Neural crest cell (in vitro differentiated cells): ENCODE data around the gene GMPS. TPM values are rescaled to one million over a fixed set of nuclear protein-coding genes. Genes with fewer than 3 reads are reported as not detected.

Experiments
- DNase-seq: peaks from one replicate; pipeline ENCODE4 v3.0.0; 2021; ENCODE audit warnings: low read depth, mixed read lengths, low spot score
- H3K27ac Mint-ChIP-seq: one replicate; pipeline ENCODE4 v1.8.0; 2021; ENCODE audit warnings: mild to moderate bottlenecking, mixed read lengths; ENCODE audit not compliant: unreplicated experiment
- H3K27me3 Mint-ChIP-seq: 2 replicates; pipeline ENCODE4 v1.8.0; 2021; ENCODE audit warnings: low read depth, mild to moderate bottlenecking, mixed read lengths
- H3K36me3 Mint-ChIP-seq: 2 replicates; pipeline ENCODE4 v1.8.0; 2021; ENCODE audit warnings: low read depth, mild to moderate bottlenecking, mixed read lengths
- H3K4me1 Mint-ChIP-seq: 2 replicates; pipeline ENCODE4 v1.8.0; 2021; ENCODE audit warnings: mixed read lengths
- H3K4me3 Mint-ChIP-seq: one replicate; pipeline ENCODE4 v1.8.0; 2021; ENCODE audit warnings: mild to moderate bottlenecking, mixed read lengths
- H3K9me3 Mint-ChIP-seq: 2 replicates; pipeline ENCODE4 v1.8.0; 2021; ENCODE audit warnings: mixed read lengths
- CTCF ChIP-seq: fragments of 200-600 bp; sonication (generic); conservative IDR thresholded peaks from 2 replicates; pipeline ENCODE4 v1.5.0; 2021; ENCODE audit warnings: antibody characterized with exemption, mild to moderate bottlenecking
- total RNA-seq: library from RNA; stranded (reverse); gene quantifications from 2 replicates; pipeline ENCODE4 v1.2.1, GENCODE V29; 2021

Gene GMPS
- total RNA-seq, 1 donor from 2014 or later = 129 TPM

GRCh38 chr3:155989536-155989935 lies 119.1 kb downstream of the GMPS start:
- Mint-ChIP-seq H3K27ac (no peak overlapping the region), H3K9me3 (no peaks in the 10 kb centered on the region), H3K4me1 (peaks cover 6% of the 10 kb centered on the region), H3K27me3 (no peaks in the 10 kb centered on the region), H3K36me3 (no peaks in the 10 kb centered on the region), H3K4me3 (no peak overlapping the region)
- no peak for DNase-seq
- TF ChIP-seq CTCF = no peak

- no peaks in the 10 kb centered on the region for H3K9me3 Mint-ChIP-seq
- no peaks in the 10 kb centered on the region for H3K36me3 Mint-ChIP-seq
- no peaks in the 10 kb centered on the region for H3K27me3 Mint-ChIP-seq
- TF ChIP-seq CTCF = no peak
- peak overlapping the region; percentile 30 for H3K27ac Mint-ChIP-seq
- DNase-seq = no peak
- no peak overlapping the region for H3K4me3 Mint-ChIP-seq
- H3K4me1 Mint-ChIP-seq = peaks cover 6% of the 10 kb centered on the region
Observed at GRCh38 chr3:155991212-155991611, 120.8 kb downstream of the GMPS start.

DNA sequence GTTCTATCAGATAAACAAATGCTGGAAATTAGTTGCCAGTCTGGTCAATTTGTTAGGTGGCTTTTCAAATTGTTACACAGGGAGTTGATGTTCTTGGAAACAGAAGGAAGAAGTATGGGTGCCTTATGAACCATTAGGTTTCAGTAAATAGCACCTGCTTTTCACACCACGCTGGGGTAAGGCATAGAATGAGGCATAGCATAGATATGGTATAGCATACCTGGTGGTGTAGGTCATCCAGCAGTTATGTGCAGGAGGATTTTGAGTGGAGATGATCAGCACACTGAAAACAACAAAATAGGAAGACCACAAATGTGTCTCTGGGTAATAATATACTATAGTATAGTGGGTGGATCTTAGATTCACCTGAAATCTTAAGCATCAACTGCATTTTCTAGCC lies 121.4 kb downstream of the GMPS start:
- H3K4me1 Mint-ChIP-seq = peaks cover 6% of the 10 kb centered on the region
- H3K9me3 Mint-ChIP-seq = no peaks in the 10 kb centered on the region
- H3K4me3 Mint-ChIP-seq = no peak overlapping the region
- no peaks in the 10 kb centered on the region for H3K27me3 Mint-ChIP-seq
- no peak for DNase-seq
- H3K36me3 Mint-ChIP-seq = no peaks in the 10 kb centered on the region
- no peak for TF ChIP-seq CTCF
- no peak overlapping the region for H3K27ac Mint-ChIP-seq

Other genes with a start within 250 kb of the GMPS start
- 21.4 and 22.4 TPM in 2 replicates for gene PLCH1, start 125.6 kb upstream of the GMPS start, total RNA-seq
- 4.2 and 4.4 TPM in 2 replicates for gene C3orf33, start 64.4 kb upstream of the GMPS start, total RNA-seq
- 17.7 and 18.8 TPM in 2 replicates for gene SLC33A1, start 16.2 kb upstream of the GMPS start, total RNA-seq
- gene KCNAB1, start 249.9 kb downstream of the GMPS start, total RNA-seq = 0.18 and 0.79 TPM in 2 replicates